DMS 273 treated with DMSO at 0.1 percent for 48 hours (cell line): ENCODE measurements around the gene MRPS6.

Source experiments
- DNase-seq: peaks from one replicate; lab custom pipeline; 2025; lab: John Stamatoyannopoulos, UW

The MRPS6 gene

DNA sequence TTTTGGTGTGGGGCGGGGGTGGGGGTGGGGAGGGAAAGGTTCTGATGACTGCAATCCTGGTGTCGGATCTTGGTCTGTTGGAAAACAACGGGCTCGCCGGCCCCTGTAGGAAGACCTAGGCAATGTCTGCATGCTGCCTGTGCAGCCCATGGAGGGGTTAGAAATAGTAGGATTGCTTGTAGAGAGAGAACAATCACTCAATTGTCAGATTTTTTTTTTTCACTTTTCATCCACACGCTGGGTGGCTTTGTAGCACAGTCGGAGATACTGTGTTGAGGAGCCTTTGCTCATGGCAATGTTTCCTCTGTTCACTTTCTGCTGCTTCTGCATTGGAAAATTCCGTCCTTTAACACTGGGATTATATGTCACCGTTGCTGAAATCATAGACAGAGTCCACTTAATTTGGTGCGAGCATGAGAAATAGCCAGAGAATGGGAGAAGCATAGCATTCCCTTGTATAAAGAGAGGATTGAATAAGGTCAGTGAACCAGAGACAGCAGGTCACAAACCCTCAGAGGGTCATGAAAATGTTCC lies 107.5 kb downstream of the MRPS6 start:
- DNase-seq: no peak

DNA sequence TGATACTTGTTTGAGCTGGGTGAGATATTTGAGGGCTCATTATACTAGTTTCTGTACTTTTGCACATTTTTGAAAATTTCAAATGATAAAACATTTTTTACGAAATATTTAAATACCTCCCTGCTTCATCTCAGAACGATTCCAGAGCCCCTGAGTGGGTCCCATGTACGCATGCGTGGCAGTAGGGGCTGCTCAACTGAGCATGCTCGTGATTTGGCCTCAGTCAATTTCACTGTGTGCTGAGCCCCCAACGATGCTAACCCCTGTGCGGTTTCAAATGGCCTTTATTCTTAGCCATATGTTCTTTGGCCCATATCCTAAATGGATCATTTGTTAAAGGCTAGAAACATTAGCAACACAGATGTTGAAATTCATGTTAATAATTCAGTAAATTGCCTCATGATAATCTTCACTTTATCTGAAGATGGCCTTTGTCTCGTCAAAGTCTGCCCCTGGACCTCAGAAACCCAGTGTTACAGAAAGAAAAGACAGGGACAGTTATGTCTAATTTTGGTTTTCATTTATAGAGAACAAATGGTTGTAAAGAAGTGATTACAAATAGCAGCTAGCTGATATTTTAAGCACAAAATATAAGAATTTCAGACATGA lies 108.2 kb downstream of the MRPS6 start:
- no peak for DNase-seq

DNA sequence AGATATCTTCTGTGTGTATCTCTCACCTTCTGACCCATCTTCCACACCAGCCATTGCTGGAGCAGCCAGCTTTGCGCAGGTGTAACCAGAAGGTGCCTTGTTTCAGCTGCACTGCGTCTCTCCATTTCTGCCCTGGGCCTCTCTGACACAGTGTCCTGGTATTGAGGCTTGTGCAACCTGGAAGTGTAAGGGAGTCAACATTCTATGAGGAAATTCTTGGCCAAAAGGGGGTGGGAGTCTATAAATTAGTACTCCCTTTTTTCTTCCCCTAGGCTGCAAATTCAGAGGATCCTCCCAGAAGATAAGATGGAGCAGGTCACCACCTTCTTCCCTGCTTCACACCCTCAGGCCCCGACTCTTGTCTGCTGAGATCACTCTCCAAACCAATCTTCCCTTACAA lies 109.1 kb downstream of the MRPS6 start:
- DNase-seq: no peak

GRCh38 chr21:34183331-34183928 lies 110.1 kb downstream of the MRPS6 start:
- DNase-seq: no peak

DNA sequence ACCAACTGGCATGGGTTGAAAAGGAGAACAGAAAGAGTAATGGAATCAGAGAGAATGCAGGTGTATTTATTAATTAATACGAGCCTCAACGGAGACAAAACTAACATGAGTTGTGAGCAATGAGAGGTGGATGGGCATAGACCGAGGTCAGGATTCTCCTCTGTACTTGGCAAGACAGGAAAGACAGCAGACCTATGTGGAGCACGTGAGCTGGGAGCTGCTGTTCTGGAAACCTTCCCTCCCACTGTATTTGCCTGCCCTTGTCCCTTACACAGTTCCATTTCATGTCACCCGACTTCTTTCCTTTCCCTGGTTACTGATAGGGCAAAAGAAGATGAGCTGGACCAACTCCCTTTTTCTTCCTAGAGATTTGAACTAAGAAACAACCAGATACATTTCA lies 110.9 kb downstream of the MRPS6 start:
- no peak for DNase-seq

GRCh38 chr21:34185026-34185750 lies 111.8 kb downstream of the MRPS6 start:
- no peak for DNase-seq

GRCh38 chr21:34186109-34186719 lies 112.8 kb downstream of the MRPS6 start:
- no peak for DNase-seq

DNA sequence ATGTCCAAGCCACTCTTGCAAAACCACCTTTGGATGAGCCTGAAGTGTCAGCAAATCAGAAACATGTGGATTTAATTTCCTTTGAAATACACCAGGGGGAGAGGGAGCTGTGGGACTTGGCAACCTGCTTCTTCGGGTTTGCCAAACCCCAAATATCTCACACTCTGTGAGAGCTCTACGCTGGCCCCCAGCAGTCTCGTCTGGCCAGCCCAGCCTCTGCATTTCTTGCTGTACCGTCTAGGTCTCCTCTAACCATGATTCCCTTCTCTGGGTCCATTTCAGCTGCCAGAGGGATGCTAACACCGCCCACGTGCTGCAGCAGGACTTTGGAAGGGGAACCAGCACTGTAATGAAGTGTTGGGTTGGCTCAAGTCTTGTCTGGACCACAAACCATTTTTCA lies 114.6 kb downstream of the MRPS6 start:
- DNase-seq: no peak

DNA sequence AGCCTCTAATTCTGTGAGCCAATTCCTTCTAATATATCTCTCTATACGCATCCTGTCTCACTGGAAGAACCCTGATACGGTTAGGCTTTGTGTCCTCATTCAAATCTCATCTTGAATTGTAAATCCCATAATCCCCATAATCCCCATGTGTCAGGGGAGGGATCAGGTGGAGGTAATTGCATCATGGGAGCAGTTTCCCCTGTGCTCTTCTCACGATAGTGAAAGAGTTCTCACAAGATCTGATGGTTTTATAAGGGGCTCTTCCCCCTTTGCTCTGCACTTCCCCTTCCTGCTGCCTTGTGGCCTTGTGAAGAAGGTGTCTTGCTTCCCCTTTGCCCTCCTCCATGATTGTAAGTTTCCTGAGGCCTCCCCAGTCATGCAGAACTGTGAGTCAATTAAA lies 116.1 kb downstream of the MRPS6 start:
- DNase-seq: no peak

DNA sequence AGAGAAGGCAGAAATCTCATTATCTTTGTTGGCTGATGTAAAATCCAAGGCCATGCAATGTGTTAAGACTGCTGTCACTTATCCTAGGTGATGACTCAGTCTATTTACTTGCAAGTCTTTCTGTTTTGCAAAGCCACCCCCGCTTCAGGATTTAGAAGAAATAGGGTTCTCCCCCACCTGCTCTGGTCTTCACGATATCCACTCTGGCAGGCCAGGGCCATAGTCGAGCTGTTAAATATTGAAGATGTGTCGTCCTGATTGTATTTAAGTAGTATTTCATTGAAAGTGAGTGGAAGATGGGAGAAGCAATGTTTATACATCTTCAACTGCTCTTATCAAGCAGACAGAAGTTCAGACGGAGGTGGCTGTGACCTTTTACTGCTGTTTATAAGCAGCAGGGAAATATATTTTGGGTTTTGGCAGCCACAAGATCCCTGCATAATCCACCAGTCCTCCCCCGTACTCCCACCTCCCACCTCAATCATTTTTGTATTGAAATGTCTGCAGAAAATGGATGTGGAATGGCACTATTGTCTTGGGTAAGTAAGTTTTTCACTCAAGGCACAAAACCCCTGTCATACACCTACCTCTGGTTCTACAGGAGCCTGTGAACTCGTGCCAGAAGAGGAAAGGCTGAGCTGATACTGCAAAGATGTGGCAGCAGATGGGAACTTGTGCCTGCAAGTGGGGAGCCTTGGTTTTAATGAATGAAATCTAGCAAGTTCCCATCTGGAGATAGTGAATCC lies 117.4 kb downstream of the MRPS6 start:
- DNase-seq: peak; percentile 73

DNA sequence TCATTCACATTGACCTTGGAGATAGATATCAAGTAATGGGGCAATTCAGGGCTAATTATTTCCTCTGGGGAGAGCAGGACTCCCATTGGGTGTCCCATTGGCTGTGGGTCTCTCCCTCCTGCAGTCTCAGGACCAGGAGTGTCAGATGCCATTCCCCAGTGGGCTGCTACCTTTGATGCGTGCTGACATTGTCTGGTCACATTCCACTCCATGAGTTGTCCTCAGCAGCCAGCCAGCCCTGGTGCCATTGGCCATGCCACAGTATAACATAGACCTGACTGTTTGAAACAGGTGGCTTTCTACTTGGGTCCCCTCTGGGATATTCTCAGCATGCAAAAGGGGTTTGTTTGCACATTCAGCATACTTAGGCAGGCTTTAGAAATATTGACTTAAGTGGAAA lies 118.5 kb downstream of the MRPS6 start:
- no peak for DNase-seq
